Parathyroid adenoma (tissue), 2 donors: Measurements from ENCODE around the gene MRRF.

Source experiments
- H2AFZ ChIP-seq: fragments of 300-600 bp; sonication (generic); one replicate; pipeline ENCODE4 v1.7.0; 2017; ENCODE audit warnings: antibody characterized with exemption, mild to moderate bottlenecking
- H3K27ac ChIP-seq: fragments of 300-600 bp; sonication (generic); one replicate; pipeline ENCODE4 v1.7.0; 2017
- H3K27me3 ChIP-seq: fragments of 300-600 bp; sonication (generic); one replicate; pipeline ENCODE4 v1.7.0; 2017; ENCODE audit warnings: low read length; ENCODE audit not compliant: control insufficient read depth, insufficient read depth
- H3K36me3 ChIP-seq: fragments of 300-600 bp; sonication (generic); one replicate; pipeline ENCODE4 v1.7.0; 2017; ENCODE audit warnings: low read length; ENCODE audit not compliant: control insufficient read depth, insufficient read depth
- H3K4me1 ChIP-seq: fragments of 300-600 bp; sonication (generic); one replicate; pipeline ENCODE4 v1.7.0; 2017; ENCODE audit warnings: control low read depth
- H3K4me2 ChIP-seq: fragments of 300-600 bp; sonication (generic); one replicate; pipeline ENCODE4 v1.7.0; 2017; ENCODE audit warnings: low read length
- H3K4me3 ChIP-seq: fragments of 300-600 bp; sonication (generic); one replicate; pipeline ENCODE4 v1.7.0; 2017; ENCODE audit warnings: low read depth, low read length
- H3K79me2 ChIP-seq: fragments of 300-600 bp; sonication (generic); one replicate; pipeline ENCODE4 v1.7.0; 2017; ENCODE audit warnings: control low read depth
- H3K9ac ChIP-seq: fragments of 300-600 bp; sonication (generic); one replicate; pipeline ENCODE4 v1.7.0; 2017; ENCODE audit warnings: mild to moderate bottlenecking
- H3K9me3 ChIP-seq: fragments of 300-600 bp; sonication (generic); one replicate; pipeline ENCODE4 v1.7.0; 2017; ENCODE audit warnings: low read length; ENCODE audit not compliant: control insufficient read depth
- TF ChIP-seq, protein P1 (sequence below): fragments of 300-600 bp; sonication (generic); IDR thresholded peaks from one replicate; pipeline ENCODE4 v1.7.0; 2017; ENCODE audit warnings: antibody characterized with exemption, mild to moderate bottlenecking
- donor health status: primary hyperparathyroidism.

The MRRF gene

DNA sequence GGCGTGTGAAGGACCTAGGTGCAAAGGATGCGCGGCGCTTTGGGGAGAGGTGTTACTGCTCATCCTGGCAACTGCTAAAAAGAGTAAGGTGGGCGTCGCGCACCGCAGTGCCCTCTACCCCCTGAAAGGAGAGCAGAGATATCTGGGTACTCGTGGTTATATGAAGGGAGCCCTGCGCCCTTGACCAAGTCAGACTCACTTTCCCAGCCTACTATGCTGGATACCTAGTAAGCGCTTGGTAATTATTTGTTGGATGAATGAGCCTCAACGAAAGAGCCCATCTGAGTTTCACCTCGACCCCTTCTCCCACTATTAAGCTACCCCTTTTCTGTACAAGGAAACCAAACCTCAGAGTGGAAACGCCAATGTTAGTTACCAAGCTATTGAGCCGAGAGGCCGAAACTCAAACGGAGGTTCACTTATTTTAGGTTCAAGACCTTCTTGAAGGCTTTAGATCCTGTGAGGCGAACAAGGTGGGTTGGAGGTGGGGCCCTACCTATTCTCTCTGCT lies 44.0 kb upstream of the MRRF start:
- TF ChIP-seq, protein P1, sequence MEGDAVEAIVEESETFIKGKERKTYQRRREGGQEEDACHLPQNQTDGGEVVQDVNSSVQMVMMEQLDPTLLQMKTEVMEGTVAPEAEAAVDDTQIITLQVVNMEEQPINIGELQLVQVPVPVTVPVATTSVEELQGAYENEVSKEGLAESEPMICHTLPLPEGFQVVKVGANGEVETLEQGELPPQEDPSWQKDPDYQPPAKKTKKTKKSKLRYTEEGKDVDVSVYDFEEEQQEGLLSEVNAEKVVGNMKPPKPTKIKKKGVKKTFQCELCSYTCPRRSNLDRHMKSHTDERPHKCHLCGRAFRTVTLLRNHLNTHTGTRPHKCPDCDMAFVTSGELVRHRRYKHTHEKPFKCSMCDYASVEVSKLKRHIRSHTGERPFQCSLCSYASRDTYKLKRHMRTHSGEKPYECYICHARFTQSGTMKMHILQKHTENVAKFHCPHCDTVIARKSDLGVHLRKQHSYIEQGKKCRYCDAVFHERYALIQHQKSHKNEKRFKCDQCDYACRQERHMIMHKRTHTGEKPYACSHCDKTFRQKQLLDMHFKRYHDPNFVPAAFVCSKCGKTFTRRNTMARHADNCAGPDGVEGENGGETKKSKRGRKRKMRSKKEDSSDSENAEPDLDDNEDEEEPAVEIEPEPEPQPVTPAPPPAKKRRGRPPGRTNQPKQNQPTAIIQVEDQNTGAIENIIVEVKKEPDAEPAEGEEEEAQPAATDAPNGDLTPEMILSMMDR = no peak
- Histone ChIP-seq H3K27me3 (peaks cover 5% of the 10 kb centered on the region), H3K36me3 (no peaks in the 10 kb centered on the region), H3K79me2 (no peaks in the 10 kb centered on the region), H3K9ac (no peak overlapping the region), H3K27ac (no peak overlapping the region), H3K4me2 (no peak overlapping the region), H3K4me1 (no peaks in the 10 kb centered on the region), H2AFZ (no peak overlapping the region), H3K4me3 (no peak overlapping the region), H3K9me3 (no peaks in the 10 kb centered on the region)

DNA sequence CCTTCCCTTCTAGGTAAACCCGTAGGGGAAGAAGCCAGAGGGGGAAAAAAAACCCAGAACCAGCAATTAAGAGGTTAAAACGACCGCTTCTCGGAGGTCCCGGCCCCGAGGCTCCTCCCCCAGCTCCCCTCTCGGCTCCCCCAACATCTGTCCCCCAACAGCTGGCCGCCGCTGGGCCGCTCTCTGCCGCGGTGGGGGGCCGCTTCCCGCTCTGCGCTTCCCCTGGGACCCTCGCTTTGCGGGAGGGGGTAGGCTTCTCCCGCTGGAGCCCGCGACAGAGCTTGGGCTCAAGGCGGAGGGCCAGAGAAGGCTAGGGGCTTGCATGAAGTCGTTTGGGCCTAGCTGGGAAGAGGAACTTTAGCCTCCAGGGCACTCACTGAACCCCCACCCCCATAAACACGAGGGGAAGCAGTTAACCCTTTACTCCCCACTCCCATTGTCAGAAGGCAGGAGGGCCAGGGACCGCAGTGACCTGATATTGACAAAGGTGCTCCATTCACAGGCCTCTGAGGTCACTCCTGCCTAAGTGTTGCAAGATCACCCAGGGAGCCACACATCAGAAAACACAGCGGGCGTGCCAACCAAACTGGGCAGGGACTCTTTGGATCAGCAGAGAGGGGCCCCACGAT lies 43.4 kb upstream of the MRRF start:
- Histone ChIP-seq H3K27me3 (peaks cover 6% of the 10 kb centered on the region), H3K9me3 (no peaks in the 10 kb centered on the region)

DNA sequence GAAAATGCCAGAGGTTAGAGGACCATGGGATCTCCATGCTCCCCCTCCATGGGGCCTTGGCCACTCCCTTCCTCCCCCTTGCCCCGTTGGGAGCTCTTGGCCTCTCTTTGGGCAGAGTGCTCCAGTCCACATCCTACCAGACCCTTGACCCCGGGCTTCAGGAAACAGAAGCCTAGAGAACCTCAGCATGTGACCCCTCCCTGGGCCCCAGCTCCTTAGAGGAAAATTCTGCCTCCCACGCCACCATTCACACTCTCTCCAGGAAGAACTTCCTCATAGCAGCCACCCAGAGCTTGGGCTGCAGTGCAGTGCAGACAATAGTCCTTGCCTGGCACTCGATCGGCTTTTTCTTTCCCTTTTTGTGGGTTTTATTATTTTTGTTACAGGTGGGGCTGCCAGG lies 41.9 kb upstream of the MRRF start:
- no peaks in the 10 kb centered on the region for H3K79me2 ChIP-seq
- H3K9ac ChIP-seq = no peak overlapping the region
- peaks cover 12% of the 10 kb centered on the region for H3K27me3 ChIP-seq
- H3K27ac ChIP-seq = no peak overlapping the region
- no peaks in the 10 kb centered on the region for H3K9me3 ChIP-seq
- no peak overlapping the region for H3K4me3 ChIP-seq
- H3K36me3 ChIP-seq = no peaks in the 10 kb centered on the region
- TF ChIP-seq, protein P1 = no peak
- H2AFZ ChIP-seq = no peak overlapping the region
- no peak overlapping the region for H3K4me2 ChIP-seq
- no peaks in the 10 kb centered on the region for H3K4me1 ChIP-seq

More for the DNA sequence above, 43.4 kb upstream of the MRRF start:
- TF ChIP-seq, protein P1 = no peak
- no peaks in the 10 kb centered on the region for H3K79me2 ChIP-seq
- no peaks in the 10 kb centered on the region for H3K36me3 ChIP-seq
- no peak overlapping the region for H3K9ac ChIP-seq
- H3K4me3 ChIP-seq = no peak overlapping the region
- no peak overlapping the region for H3K27ac ChIP-seq
- no peak overlapping the region for H2AFZ ChIP-seq
- H3K4me2 ChIP-seq = no peak overlapping the region
- no peaks in the 10 kb centered on the region for H3K4me1 ChIP-seq

DNA sequence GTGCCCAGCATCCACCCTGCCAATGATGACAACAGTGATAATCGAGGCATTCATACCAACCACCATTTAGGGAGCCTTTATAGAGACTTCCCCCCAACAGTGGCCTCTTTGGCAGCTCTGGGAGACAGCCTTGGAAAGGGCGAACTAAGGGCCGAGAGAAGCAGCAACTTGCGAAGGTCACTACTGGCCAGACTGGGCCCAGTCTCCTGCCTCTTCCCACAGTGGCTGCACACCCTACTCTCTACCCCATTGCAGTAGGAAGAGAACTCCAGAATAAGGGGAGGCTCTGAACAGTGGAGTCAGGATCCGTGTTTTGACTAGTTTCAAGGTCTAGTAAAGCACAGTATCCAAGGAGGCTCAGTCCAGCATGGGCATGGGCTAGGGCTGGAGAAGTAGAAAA lies 41.2 kb upstream of the MRRF start:
- Histone ChIP-seq H3K4me3 (no peak overlapping the region), H3K9me3 (no peaks in the 10 kb centered on the region), H3K9ac (no peak overlapping the region), H3K27ac (no peak overlapping the region), H3K36me3 (no peaks in the 10 kb centered on the region), H2AFZ (no peak overlapping the region), H3K4me2 (no peak overlapping the region), H3K27me3 (peaks cover 12% of the 10 kb centered on the region), H3K4me1 (no peaks in the 10 kb centered on the region), H3K79me2 (no peaks in the 10 kb centered on the region)
- TF ChIP-seq, protein P1 = no peak
